GM10266 (cell line): ENCODE data around the gene ADISSP.
"Not testable (repeated sequence)": the region's sequence is repeated elsewhere in the genome, so short reads cannot be mapped to it uniquely, and the experiment has no call there.

Experiments used
- DNase-seq: peaks from one replicate; pipeline ENCODE4 v3.0.0; 2012; ENCODE audit errors: extremely low spot score
- CTCF ChIP-seq: IDR thresholded peaks from 2 replicates; pipeline ENCODE4 v1.5.1; 2012; ENCODE audit warnings: mild to moderate bottlenecking, low read depth; ENCODE audit not compliant: control insufficient read depth, insufficient read depth; ENCODE audit errors: missing control alignments

Gene ADISSP

GRCh38 chr20:3797226-3797545 lies 29.6 kb upstream of the ADISSP start:
- DNase-seq, result no peak
- TF ChIP-seq CTCF, result no peak

- TF ChIP-seq CTCF, result no peak
- DNase-seq, result no peak
Measured at GRCh38 chr20:3796477-3797225, 29.1 kb upstream of the ADISSP start.

- TF ChIP-seq CTCF, result no peak
- peak; percentile 92 for DNase-seq
Measured at GRCh38 chr20:3795511-3796468, 28.2 kb upstream of the ADISSP start, which contains the start of gene CDC25B. CDC25B (plus strand) TSS chr20:3796310; CDS start chr20:3796532, 222 bp downstream.

- no peak for TF ChIP-seq CTCF
Measured at GRCh38 chr20:3794701-3795420, 27.3 kb upstream of the ADISSP start.

GRCh38 chr20:3794168-3794567 lies 26.6 kb upstream of the ADISSP start:
- not testable (repeated sequence) for DNase-seq

More at GRCh38 chr20:3794701-3795420, 27.3 kb upstream of the ADISSP start:
- no peak for DNase-seq

- not testable (repeated sequence) for DNase-seq
Measured at GRCh38 chr20:3789201-3789600, 21.6 kb upstream of the ADISSP start.

- no peak for TF ChIP-seq CTCF
- no peak for DNase-seq
Measured at GRCh38 chr20:3788685-3789155, 21.2 kb upstream of the ADISSP start.
